H1 (cell line): Measurements from ENCODE around the gene RAB11FIP3. TPM values are rescaled to one million over a fixed set of nuclear protein-coding genes. Genes with fewer than 3 reads are reported as not detected.
A peak's percentile ranks its signal among the peaks of the same experiment; 100 is the strongest.

Experiments used
- CTCF ChIA-PET: fragments of 300-600 bp; sonication (Branson Sonifier 250); formaldehyde crosslinking; loops from one replicate; lab custom pipeline; 2021; ENCODE audit not compliant: partially characterized antibody; lab: Charles Lee
- POLR2A ChIA-PET: fragments of 300-600 bp; sonication (Branson Sonifier 250); formaldehyde crosslinking; loops from one replicate; lab custom pipeline; 2021; ENCODE audit warnings: inconsistent platforms; ENCODE audit not compliant: partially characterized antibody; lab: Charles Lee
- DNase-seq, 2 experiments: peaks; one replicate each; pipeline versions ENCODE4 v3.0.0 to v3.0.0-alpha.2; 2010 to 2022; ENCODE audit warnings: low spot score in 2 of 2, low read depth in 1 of 2, mixed read lengths in 1 of 2
- FAIRE-seq: peaks from 2 replicates; lab custom pipeline; 2011; peaks lifted over from hg19 to GRCh38; lab: Jason Lieb, UNC
- H2AFZ ChIP-seq: 2 replicates; pipeline ENCODE4 v1.8.1; 2012; ENCODE audit warnings: low read length, inconsistent platforms
- H2AK5ac ChIP-seq: 2 replicates; pipeline ENCODE4 v1.6.1; 2013; ENCODE audit warnings: low read depth, low read length
- H2BK120ac ChIP-seq: replicated peaks from 2 replicates; pipeline ENCODE3; 2013; ENCODE audit warnings: low read depth, low read length, inconsistent platforms
- H2BK12ac ChIP-seq: 2 replicates; pipeline ENCODE4 v1.6.1; 2013; ENCODE audit warnings: low read depth, low read length
- H2BK15ac ChIP-seq: 2 replicates; pipeline ENCODE4 v1.6.1; 2013; ENCODE audit warnings: low read length
- H2BK20ac ChIP-seq: 2 replicates; pipeline ENCODE4 v1.6.1; 2013; ENCODE audit warnings: low read length
- H2BK5ac ChIP-seq: 2 replicates; pipeline ENCODE4 v1.6.1; 2013; ENCODE audit warnings: low read depth, low read length
- H3K14ac ChIP-seq: 2 replicates; pipeline ENCODE4 v1.6.1; 2013; ENCODE audit warnings: inconsistent platforms; ENCODE audit not compliant: insufficient read length
- H3K18ac ChIP-seq: 2 replicates; pipeline ENCODE4 v1.6.1; 2013; ENCODE audit warnings: low read length; ENCODE audit errors: extremely low read depth
- H3K23ac ChIP-seq: 2 replicates; pipeline ENCODE4 v1.6.1; 2013; ENCODE audit warnings: inconsistent platforms; ENCODE audit not compliant: insufficient read length
- H3K23me2 ChIP-seq: 2 replicates; pipeline ENCODE4 v1.6.1; 2013; ENCODE audit warnings: low read depth, low read length
- H3K27ac ChIP-seq: 2 replicates; pipeline ENCODE4 v1.6.1; 2011; ENCODE audit warnings: low read depth, low read length, inconsistent platforms
- H3K27me3 ChIP-seq, 4 experiments: replicated peaks in 1 of 4; 1 replicate in 1 of 4; 2 replicates in 3 of 4; pipeline versions ENCODE4 v1.6.1 to v1.8.1; 2011 to 2013; ENCODE audit warnings: low read length in 3 of 4, mild to moderate bottlenecking in 3 of 4, inconsistent platforms in 2 of 4, mixed read lengths in 2 of 4, moderate library complexity in 1 of 4; ENCODE audit not compliant: control insufficient read depth in 3 of 4, insufficient read depth in 3 of 4; ENCODE audit errors: extremely low read depth in 1 of 4
- H3K36me3 ChIP-seq, 4 experiments: 2 replicates each; pipeline versions ENCODE4 v1.6.1 to v1.8.1; 2011 to 2013; ENCODE audit warnings: mild to moderate bottlenecking in 4 of 4, low read length in 3 of 4, moderate library complexity in 2 of 4, control low read depth in 1 of 4, inconsistent platforms in 1 of 4; ENCODE audit not compliant: insufficient read depth in 4 of 4, control insufficient read depth in 2 of 4
- H3K4ac ChIP-seq: replicated peaks from 2 replicates; pipeline ENCODE3; 2013; ENCODE audit warnings: low read length, low read depth, mixed read lengths, inconsistent platforms; ENCODE audit not compliant: insufficient read length
- H3K4me1 ChIP-seq, 4 experiments: replicated peaks in 1 of 4; 1 replicate in 1 of 4; 2 replicates in 3 of 4; pipeline versions ENCODE4 v1.6.1 to v1.8.1; 2011 to 2013; ENCODE audit warnings: low read length in 3 of 4, inconsistent platforms in 2 of 4, mixed read lengths in 1 of 4; ENCODE audit not compliant: insufficient read depth in 4 of 4, control insufficient read depth in 3 of 4
- H3K4me2 ChIP-seq, 2 experiments: 2 replicates each; pipeline versions ENCODE4 v1.6.1 to v1.8.1; 2011 to 2013; ENCODE audit warnings: low read depth in 2 of 2, low read length in 2 of 2, control low read depth in 1 of 2, inconsistent platforms in 1 of 2, mild to moderate bottlenecking in 1 of 2; ENCODE audit not compliant: insufficient read depth in 1 of 2
- H3K4me3 ChIP-seq, 4 experiments: fragments of 200-600, 300-600 bp in 1 of 4; sonication (generic), shearing (Covaris generic), sonication (Bioruptor Twin) in 1 of 4; 2 replicates each; pipeline versions ENCODE4 v1.5.1 to v1.8.1; 2011 to 2016; ENCODE audit warnings: low read length in 4 of 4, low read depth in 3 of 4, control low read depth in 2 of 4, inconsistent platforms in 2 of 4, mild to moderate bottlenecking in 2 of 4, mixed read lengths in 1 of 4, moderate library complexity in 1 of 4; ENCODE audit not compliant: insufficient read depth in 2 of 4; ENCODE audit errors: extremely low read depth in 1 of 4
- H3K56ac ChIP-seq: replicated peaks from 2 replicates; pipeline ENCODE3; 2013; ENCODE audit warnings: low read depth, mild to moderate bottlenecking, mixed read lengths, low read length, inconsistent platforms; ENCODE audit not compliant: insufficient read length
- H3K79me1 ChIP-seq: 2 replicates; pipeline ENCODE4 v1.6.1; 2013; ENCODE audit warnings: low read depth, low read length, control low read depth
- H3K79me2 ChIP-seq, 2 experiments: 2 replicates each; pipeline versions ENCODE4 v1.6.1 to v1.8.1; 2012 to 2013; ENCODE audit warnings: low read length in 2 of 2, mild to moderate bottlenecking in 2 of 2, inconsistent platforms in 1 of 2; ENCODE audit not compliant: insufficient read depth in 2 of 2, control insufficient read depth in 1 of 2
- H3K9ac ChIP-seq, 4 experiments: replicated peaks in 1 of 4; 1 replicate in 1 of 4; 2 replicates in 3 of 4; pipeline versions ENCODE4 v1.6.1 to v1.8.1; 2011 to 2013; ENCODE audit warnings: low read depth in 3 of 4, low read length in 3 of 4, control low read depth in 2 of 4, mild to moderate bottlenecking in 2 of 4, moderate library complexity in 2 of 4, inconsistent platforms in 1 of 4; ENCODE audit errors: extremely low read depth in 1 of 4
- H3K9me3 ChIP-seq, 2 experiments: 2 replicates each; pipeline versions ENCODE4 v1.6.1 to v1.8.1; 2012 to 2013; ENCODE audit warnings: mild to moderate bottlenecking in 2 of 2, moderate library complexity in 2 of 2, control low read depth in 1 of 2, inconsistent platforms in 1 of 2, low read depth in 1 of 2, low read length in 1 of 2, mixed read lengths in 1 of 2; ENCODE audit not compliant: insufficient read depth in 2 of 2
- H4K20me1 ChIP-seq, 2 experiments: replicated peaks in 1 of 2; 2 replicates each; pipeline versions ENCODE3 to v1.8.1; 2011 to 2013; ENCODE audit warnings: inconsistent platforms in 2 of 2, low read length in 2 of 2, mild to moderate bottlenecking in 1 of 2; ENCODE audit not compliant: insufficient read depth in 2 of 2, control insufficient read depth in 1 of 2
- H4K5ac ChIP-seq: 2 replicates; pipeline ENCODE4 v1.6.1; 2013; ENCODE audit warnings: low read length, low read depth, mixed read lengths, inconsistent platforms; ENCODE audit not compliant: insufficient read length
- H4K8ac ChIP-seq: 2 replicates; pipeline ENCODE4 v1.8.0; 2013; ENCODE audit warnings: mild to moderate bottlenecking, moderate library complexity, low read length, inconsistent platforms; ENCODE audit not compliant: insufficient read depth; ENCODE audit errors: extremely low read depth
- H4K91ac ChIP-seq: replicated peaks from 2 replicates; pipeline ENCODE3; 2013; ENCODE audit warnings: low read length, mixed read lengths, inconsistent platforms; ENCODE audit not compliant: insufficient read length
- FOSL1 ChIP-seq: IDR thresholded peaks from 2 replicates; pipeline ENCODE4 v1.6.1; 2011; ENCODE audit warnings: mild to moderate bottlenecking, low read depth, low read length, moderate library complexity; ENCODE audit not compliant: insufficient read depth
- GABPA ChIP-seq: IDR thresholded peaks from 2 replicates; pipeline ENCODE4 v1.6.1; 2011; ENCODE audit warnings: mild to moderate bottlenecking, low read length, moderate library complexity, borderline replicate concordance; ENCODE audit not compliant: insufficient read depth
- KDM4A ChIP-seq: IDR thresholded peaks from one replicate; pipeline ENCODE4 v1.7.1; 2012; ENCODE audit warnings: low read depth, mild to moderate bottlenecking, moderate library complexity, low read length, inconsistent platforms; ENCODE audit not compliant: severe bottlenecking
- RAD21 ChIP-seq, 2 experiments: IDR thresholded peaks in 1 of 2; conservative IDR thresholded peaks in 1 of 2; 2 replicates each; pipeline ENCODE4 v1.6.1; 2011; ENCODE audit warnings: low read depth in 2 of 2, low read length in 2 of 2, improper control_type of control experiment in 1 of 2, inconsistent platforms in 1 of 2, mild to moderate bottlenecking in 1 of 2, moderate library complexity in 1 of 2
- RNF2 ChIP-seq: fragments of 200-900, 300-1000 bp; sonication (generic); IDR thresholded peaks from 2 replicates; pipeline ENCODE4 v1.7.1; 2016; ENCODE audit warnings: borderline replicate concordance, low read depth, mild to moderate bottlenecking, antibody characterized with exemption, low read length; ENCODE audit not compliant: poor library complexity, severe bottlenecking; ENCODE audit errors: missing control alignments
- RXRA ChIP-seq: IDR thresholded peaks from 2 replicates; pipeline ENCODE4 v1.6.1; 2011; ENCODE audit warnings: low read depth, mild to moderate bottlenecking, low read length, moderate library complexity; ENCODE audit not compliant: insufficient read depth
- SIX5 ChIP-seq: IDR thresholded peaks from 2 replicates; pipeline ENCODE4 v1.6.1; 2011; ENCODE audit warnings: mild to moderate bottlenecking, low read depth, low read length
- SP4 ChIP-seq: IDR thresholded peaks from 2 replicates; pipeline ENCODE4 v1.6.1; 2012; ENCODE audit warnings: low read length, inconsistent platforms
- TCF12 ChIP-seq: IDR thresholded peaks from 2 replicates; pipeline ENCODE4 v1.6.1; 2011; ENCODE audit warnings: low read depth, mild to moderate bottlenecking, low read length
- WGBS, 2 experiments: shearing (Covaris generic) in 1 of 2; methylation state at CpG; one replicate each; pipeline versions ENCODE4 v1.1.6 to v1.1.7; 2013 to 2015; ENCODE audit warnings: low lambda C conversion rate in 2 of 2, mixed read lengths in 2 of 2, inconsistent platforms in 1 of 2, low coverage in 1 of 2, missing lambda C conversion rate in 1 of 2; ENCODE audit not compliant: insufficient replicate concordance in 2 of 2, insufficient coverage in 1 of 2, insufficient read length in 1 of 2; ENCODE audit errors: extremely low coverage in 1 of 2, missing lambda C conversion rate in 1 of 2; 5-methylcytosine and 5-hydroxymethylcytosine counted together
- polyA plus RNA-seq, 7 experiments: library from polyadenylated mRNA; depleted of rRNA in 3 of 7; stranded (reverse) in 5 of 7; unstranded in 2 of 7; fragments of >200 nt in 5 of 7; fragments of 200-250 nt in 2 of 7; gene quantifications; 1 replicate in 5 of 7; 2 replicates in 1 of 7; 4 replicates in 1 of 7; pipeline versions ENCODE4 v1.2.1 to v1.2.3, GENCODE V29; 2011 to 2013; ENCODE audit warnings: missing spikeins in 2 of 7, mixed read lengths in 2 of 7
- total RNA-seq: library from RNA; stranded (reverse); fragmentation: NEBNext Ultra II Directional; extraction: Animal tissue kit (Norgen Biotek cat#: 25700); gene quantifications from 2 replicates; pipeline ENCODE4 v1.2.1, GENCODE V29; 2021

RAB11FIP3 gene
- total and polyA plus RNA-seq, 2 of the 8 experiments (the other 6 are each of a cell fraction or from before 2014, with no cell fraction given) = 9.3 to 35.2 TPM

- H3K4me1 ChIP-seq = peaks cover 0 to 27% (median 12%) of the 10 kb centered on the region in 4 experiments; a peak in 5 of 7 replicates
- H3K79me1 ChIP-seq = no peaks in the 10 kb centered on the region; the same call in none of the 2 replicates
- peak within 1 kb of the TSS; percentile 16 for H4K5ac ChIP-seq
- peak within 1 kb of the TSS; percentile 28; the same call in 1 of the 2 replicates for H2AK5ac ChIP-seq
- peak within 1 kb of the TSS; percentile 97; the same call in 1 of the 2 replicates for H2BK15ac ChIP-seq
- no peak within 1 kb of the TSS for H3K56ac ChIP-seq
- H4K20me1 ChIP-seq = peaks cover 0 to 5% of the 10 kb centered on the region in 2 experiments
- no peak for FAIRE-seq
- TF ChIP-seq RNF2 (no peak), SP4 (no peak), RAD21 (IDR thresholded peaks at IDR 0.05 in 1 of 2, conservative IDR thresholded peaks at IDR 0.05 in 1 of 2; ENCODE audit: low read depth in 2 of 2, low read length in 2 of 2) (no peak), FOSL1 (no peak), TCF12 (no peak), GABPA (no peak), RXRA (no peak), KDM4A (no peak), SIX5 (no peak)
- no peak within 1 kb of the TSS for H3K23ac ChIP-seq
- no peak within 1 kb of the TSS for H2AFZ ChIP-seq
- DNase-seq = no peak
- peak within 1 kb of the TSS; percentile 99 for H4K91ac ChIP-seq
- peak within 1 kb of the TSS; percentile 44; the same call in 1 of the 2 replicates for H2BK12ac ChIP-seq
- peaks cover 0 to 3% (median 2%) of the 10 kb centered on the region in 4 experiments; a peak in 5 of 7 replicates for H3K27me3 ChIP-seq
- H3K4me3 ChIP-seq = 0 out of 8 replicates have a peak within 1 kb of the TSS, but pooled peaks of 1 of the 4 experiments have one; percentile 20
- H3K79me2 ChIP-seq = peaks cover 0 to 9% of the 10 kb centered on the region in 2 experiments; a peak in 1 of 4 replicates
- POLR2A ChIA-PET = interaction anchor here (0.6 to 7.9 kb wide), 13 partner anchors 9 to 240 kb away, joined by 3 to 58 read pairs (median 3); partner anchors contain the start of genes CAPN15, METTL26, WDR24 and WFIKKN1
- 58% methylated on average over 25 of the region's 26 CpGs; no CpG with 5 or more reads in 1 of the 2 experiments for WGBS, 2 experiments
- peak within 1 kb of the TSS; percentile 71 for H3K18ac ChIP-seq
- H3K14ac ChIP-seq = no peak within 1 kb of the TSS
- H3K4ac ChIP-seq = peak within 1 kb of the TSS; percentile 57
- H3K9ac ChIP-seq = no peak within 1 kb of the TSS
- peaks cover 12% of the 10 kb centered on the region for H3K23me2 ChIP-seq
- H2BK120ac ChIP-seq = peak within 1 kb of the TSS; percentile 54
- H4K8ac ChIP-seq = peak within 1 kb of the TSS; percentile 35
- H2BK20ac ChIP-seq = peak within 1 kb of the TSS; percentile 72; the same call in 1 of the 2 replicates
- no peak within 1 kb of the TSS for H3K27ac ChIP-seq
- H2BK5ac ChIP-seq = peak within 1 kb of the TSS; percentile 66; the same call in 1 of the 2 replicates
- CTCF ChIA-PET = interaction anchor here (0.7 to 2.3 kb wide), 10 partner anchors 10 to 82 kb away, joined by 3 to 14 read pairs (median 4); no protein-coding TSS in a partner anchor
- peak within 1 kb of the TSS in 1 of 2 experiments; percentile 53; a peak in 1 of 4 replicates for H3K4me2 ChIP-seq
- H3K36me3 ChIP-seq = no peaks in the 10 kb centered on the region
- H3K9me3 ChIP-seq = no peaks in the 10 kb centered on the region
These were observed 141.3 kb downstream of the RAB11FIP3 start, which contains the start of gene NHLRC4 for GRCh38 chr16:566475-567372. Gene NHLRC4 (plus strand): TSS chr16:567005. CDS start chr16:568048, 1,043 bp downstream.
